PC-3 (cell line): ENCODE data around the gene SMYD1.

Experiments
- EZH2 ChIP-seq: fragments of 300-600 bp; sonication (generic); IDR thresholded peaks from one replicate; pipeline ENCODE4 v1.6.1; 2017; ENCODE audit warnings: antibody characterized with exemption, mild to moderate bottlenecking, low read length; ENCODE audit not compliant: unreplicated experiment
- EZH2phosphoT487 ChIP-seq: fragments of 300-600 bp; sonication (generic); IDR thresholded peaks from 2 replicates; pipeline ENCODE4 v1.6.1; 2018; ENCODE audit warnings: mild to moderate bottlenecking, antibody characterized with exemption, low read length, borderline replicate concordance
- TF ChIP-seq, protein P1 (sequence below): fragments of 300-600 bp; sonication (generic); conservative IDR thresholded peaks from 2 replicates; pipeline ENCODE4 v1.5.1; 2017; ENCODE audit warnings: antibody characterized with exemption, low read depth, mild to moderate bottlenecking, low read length

GRCh38 chr2:88077080-88077479 is 9.5 kb downstream of the SMYD1 start:
- TF ChIP-seq, protein P1, sequence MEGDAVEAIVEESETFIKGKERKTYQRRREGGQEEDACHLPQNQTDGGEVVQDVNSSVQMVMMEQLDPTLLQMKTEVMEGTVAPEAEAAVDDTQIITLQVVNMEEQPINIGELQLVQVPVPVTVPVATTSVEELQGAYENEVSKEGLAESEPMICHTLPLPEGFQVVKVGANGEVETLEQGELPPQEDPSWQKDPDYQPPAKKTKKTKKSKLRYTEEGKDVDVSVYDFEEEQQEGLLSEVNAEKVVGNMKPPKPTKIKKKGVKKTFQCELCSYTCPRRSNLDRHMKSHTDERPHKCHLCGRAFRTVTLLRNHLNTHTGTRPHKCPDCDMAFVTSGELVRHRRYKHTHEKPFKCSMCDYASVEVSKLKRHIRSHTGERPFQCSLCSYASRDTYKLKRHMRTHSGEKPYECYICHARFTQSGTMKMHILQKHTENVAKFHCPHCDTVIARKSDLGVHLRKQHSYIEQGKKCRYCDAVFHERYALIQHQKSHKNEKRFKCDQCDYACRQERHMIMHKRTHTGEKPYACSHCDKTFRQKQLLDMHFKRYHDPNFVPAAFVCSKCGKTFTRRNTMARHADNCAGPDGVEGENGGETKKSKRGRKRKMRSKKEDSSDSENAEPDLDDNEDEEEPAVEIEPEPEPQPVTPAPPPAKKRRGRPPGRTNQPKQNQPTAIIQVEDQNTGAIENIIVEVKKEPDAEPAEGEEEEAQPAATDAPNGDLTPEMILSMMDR = no peak
- TF ChIP-seq EZH2phosphoT487 = no peak
- TF ChIP-seq EZH2 = no peak
